Lung microvascular endothelial cell (primary cell): ENCODE data around the gene ADGRB3. TPM values are rescaled to one million over a fixed set of nuclear protein-coding genes. Genes with fewer than 3 reads are reported as not detected.
A peak's percentile ranks its signal among the peaks of the same experiment; 100 is the strongest.

Source experiments
- DNase-seq, 2 donors: peaks; one replicate each; pipeline versions ENCODE4 v3.0.0 to v3.0.0-alpha.2; 2010; ENCODE audit warnings: low read depth in 2 of 2
- total RNA-seq: library from RNA; depleted of rRNA; stranded (reverse); fragments of >200 nt; gene quantifications from 2 replicates; pipeline ENCODE4 v1.2.1, GENCODE V29; 2014

The ADGRB3 gene
- not detected in 2 replicates for total RNA-seq

DNA sequence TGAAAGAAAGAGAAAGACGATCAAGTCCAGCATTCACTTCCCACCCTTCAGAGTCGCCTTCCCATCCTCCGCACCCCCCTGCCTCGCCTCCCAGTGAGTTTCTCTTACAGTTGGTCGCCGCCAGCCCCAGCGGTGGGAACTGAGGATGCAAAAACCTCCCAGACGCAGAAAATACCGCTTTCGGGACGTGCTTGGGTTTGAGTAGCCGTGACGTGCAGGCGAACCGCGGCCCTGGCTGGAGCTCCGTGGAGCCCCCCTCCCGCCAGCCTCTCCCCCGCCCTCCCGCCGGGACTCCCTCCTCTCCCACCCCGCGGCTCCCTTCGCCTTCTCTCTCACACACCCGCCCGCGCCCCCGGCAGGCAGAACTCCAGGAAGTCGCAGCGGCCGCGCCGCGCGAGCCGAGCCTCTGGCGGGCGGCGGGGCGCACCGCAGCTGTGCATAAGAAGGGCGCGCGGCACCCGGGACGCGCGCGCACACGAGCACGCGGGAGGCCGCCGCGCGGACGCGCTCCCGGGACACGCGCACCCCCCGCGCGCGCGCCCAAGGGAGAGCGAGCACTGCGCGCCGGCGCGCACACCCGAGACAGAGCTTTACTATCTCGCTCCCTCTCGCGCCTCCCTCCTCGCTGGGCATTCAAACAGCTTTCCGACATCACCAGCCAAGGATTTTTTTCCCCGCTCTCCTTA is at the start of gene ADGRB3:
ADGRB3 (plus strand) TSS at position 557 of the 686 bp plus-strand sequence. CDS start 3,394 bp downstream, outside the sequence.
- peak; percentile 70 to 78 for DNase-seq

DNA sequence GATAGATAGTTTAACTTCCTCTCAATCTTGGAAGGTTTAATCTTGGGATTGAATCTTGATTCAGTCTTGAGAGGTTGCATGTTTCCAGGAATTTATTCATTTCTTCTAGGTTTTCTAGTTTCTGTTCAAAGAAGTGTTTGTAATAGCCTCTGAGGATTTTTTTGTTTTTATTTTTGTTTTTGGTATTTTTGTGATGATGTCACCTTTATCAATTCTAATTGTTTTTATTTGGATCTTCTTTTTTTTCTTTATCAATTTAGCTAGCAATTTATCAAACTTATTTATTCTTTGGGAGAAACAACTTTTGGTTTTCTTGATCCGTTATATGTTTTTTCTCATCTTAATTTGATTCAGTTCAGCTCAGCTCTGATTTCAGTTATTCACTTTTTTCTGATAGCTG is 41.5 kb upstream of the ADGRB3 start:
- DNase-seq, result no peak

DNA sequence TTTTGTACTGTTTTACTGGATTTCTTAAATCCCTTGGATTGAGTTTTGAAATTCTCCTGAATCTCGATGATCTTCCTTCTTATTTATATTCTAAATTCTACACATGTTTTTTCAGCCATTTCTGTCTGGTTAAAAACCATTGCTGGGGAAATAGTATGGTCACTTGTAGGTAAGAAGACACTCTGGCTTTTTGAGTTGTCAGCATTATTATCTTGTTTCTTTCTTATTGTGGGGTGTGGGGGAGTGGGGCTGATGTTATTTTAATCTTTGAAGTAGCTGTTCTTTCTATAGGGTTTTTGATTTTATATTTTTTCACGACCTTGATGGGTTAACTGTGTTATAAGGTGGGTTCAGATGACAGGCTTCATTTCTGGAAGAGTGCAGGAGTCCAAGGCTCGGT is 37.4 kb upstream of the ADGRB3 start:
- no peak for DNase-seq

DNA sequence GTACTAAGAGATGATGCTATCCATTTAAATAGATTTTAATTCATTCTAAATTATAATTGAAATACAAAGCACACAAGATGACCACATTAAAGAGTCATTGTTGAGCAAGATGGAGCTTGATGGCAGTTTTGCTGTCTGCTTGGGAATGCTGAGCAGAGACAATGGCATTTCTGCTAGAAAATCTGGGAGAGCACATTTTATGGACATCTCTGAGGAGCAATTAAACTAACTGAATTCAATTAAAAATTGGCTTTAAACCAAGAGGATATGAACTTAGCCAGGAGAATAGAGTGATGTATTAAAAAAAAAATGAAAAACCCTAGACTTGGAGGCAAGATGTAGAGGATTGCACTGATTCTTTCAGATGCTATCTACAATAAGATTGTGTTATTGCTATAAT is 19.1 kb upstream of the ADGRB3 start:
- DNase-seq, result no peak

DNA sequence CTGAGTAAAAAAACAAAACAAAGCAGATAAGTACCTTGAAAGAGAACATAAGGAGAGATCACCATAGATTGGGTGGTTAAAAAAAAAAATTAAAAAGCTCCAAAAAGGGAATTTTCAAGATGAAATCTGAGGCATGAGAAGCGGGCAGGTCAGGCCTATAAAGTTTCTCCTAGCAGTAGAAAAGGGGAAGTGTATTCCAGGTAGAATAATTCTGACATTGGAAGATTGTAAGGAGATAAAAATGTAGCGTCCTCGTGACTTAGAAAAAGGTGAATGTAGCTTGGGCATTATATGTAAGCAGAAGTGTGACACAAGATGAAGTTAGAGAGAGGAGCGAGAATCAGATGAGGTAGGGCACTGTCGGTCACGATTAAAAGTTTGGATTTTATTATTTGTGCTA is 9.1 kb upstream of the ADGRB3 start:
- DNase-seq, result no peak

DNA sequence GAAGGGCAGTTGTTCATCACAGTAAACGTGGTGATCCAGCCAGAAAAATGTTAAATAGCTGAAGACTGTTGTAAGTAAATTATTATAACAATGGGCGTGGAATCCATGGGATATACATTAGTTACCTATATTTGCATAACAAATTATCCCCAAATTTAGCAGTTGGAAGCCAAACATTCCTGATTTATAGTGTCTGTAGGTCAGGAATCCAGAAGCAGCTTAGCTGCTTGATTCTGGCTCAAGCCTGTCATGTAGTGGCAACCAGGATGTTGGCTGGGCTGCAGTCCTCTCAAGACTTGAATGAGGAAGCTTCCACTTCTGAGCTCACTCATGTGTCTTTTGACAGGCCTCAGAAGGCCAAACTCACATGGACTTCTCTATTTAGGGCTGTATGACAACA is 6.9 kb upstream of the ADGRB3 start:
- no peak for DNase-seq

DNA sequence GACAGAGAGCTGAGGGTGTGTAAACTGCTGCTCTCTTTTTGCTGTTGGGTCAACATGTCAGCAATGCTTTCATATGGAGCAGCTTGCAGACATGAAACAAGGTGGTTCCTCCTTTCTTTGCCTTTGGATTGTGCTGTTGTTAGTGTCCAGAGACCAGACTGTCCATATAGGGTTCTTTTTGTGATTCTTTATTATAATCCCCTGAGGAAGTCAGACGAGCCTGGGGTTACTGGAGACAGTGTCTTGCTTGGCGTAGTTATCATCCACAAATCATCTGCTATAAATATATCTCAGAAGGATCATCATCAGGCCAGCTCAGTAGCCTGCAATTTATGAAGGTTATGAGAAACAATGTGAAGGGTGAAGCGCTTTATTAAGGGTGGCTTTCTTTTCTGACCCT is 2.3 kb upstream of the ADGRB3 start:
- no peak for DNase-seq

DNA sequence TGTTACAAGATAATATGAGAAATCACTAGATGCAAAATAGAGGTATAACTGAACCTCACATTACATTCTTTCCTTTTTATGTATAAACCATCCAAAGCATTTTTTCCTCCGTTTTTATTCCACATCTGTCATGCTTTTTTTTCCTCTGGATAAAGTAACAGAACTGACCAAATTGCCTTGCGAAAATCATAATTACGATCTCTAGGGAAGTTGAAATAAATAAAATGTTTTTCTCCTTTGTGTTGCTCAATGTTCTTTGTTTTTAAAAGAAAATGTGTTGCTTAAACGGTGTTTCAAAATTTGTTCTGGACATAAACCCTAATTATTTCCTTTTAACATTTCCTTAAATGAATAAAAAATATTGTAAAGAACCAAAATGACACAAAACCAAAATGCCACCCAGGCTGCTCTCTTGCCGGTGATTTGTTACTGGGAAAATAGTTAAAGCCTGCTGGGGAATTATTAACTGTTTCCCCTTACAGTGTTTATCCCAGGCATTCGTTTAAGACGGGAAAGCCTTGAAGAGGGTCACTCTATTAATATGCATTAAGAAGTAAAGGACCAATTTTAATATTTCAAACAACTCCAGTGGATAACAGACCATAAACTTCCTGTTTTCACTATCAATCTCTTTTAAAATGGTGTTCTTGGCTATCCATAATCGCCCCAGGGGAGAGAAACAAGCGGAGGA is 1.7 kb upstream of the ADGRB3 start:
- no peak for DNase-seq

DNA sequence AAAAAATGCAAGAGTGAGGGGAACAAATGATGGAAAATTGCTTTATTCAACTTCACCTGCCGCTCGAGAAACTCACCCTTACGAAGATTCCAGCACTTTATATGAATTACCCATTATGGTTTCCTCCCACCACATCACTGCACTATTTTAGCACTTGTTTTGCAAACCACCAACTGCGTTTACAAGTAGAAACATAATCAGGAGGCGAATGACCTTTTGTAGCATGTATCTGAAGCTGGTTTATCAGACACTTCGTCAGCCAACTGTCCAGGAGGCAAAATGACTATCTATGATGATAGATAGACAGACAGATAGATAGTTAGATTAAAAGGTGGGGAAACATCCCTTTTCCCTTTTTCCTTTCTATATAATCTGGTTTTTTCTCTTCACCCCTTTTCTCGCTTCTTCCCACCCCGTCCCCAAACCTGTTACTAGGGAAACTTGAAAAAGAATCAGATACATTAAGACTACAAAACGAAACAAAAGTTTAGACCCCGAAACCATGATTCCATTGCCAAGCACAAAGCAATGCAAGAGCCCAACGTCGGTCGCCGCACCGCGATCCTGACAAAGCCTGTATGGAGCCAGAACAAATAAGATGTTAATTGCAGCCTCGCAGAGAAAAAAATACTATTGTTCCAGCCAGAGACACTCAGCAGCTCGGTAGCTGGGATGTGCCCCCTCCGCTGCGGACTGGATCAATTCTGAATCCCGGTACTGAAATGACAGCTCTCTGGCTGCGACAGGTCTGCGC is 933 bp upstream of the ADGRB3 start:
- peak in 1 of 2 donors; percentile 35 for DNase-seq

DNA sequence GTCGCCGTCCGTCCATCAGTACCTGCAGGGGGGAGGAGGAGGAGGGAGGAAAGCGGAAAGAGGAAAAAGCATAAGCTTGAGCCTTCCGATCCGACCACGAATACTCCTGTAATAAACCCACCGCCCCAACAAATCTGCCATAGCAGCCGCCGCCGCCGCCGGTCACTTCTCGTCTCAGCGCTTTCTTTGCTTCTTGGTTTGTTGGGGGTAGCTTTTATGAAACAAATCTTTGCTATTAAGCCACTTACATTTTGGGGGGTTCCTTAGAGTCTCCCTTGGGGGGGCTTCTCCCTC is 277 bp downstream of the ADGRB3 start:
- DNase-seq, result no peak

DNA sequence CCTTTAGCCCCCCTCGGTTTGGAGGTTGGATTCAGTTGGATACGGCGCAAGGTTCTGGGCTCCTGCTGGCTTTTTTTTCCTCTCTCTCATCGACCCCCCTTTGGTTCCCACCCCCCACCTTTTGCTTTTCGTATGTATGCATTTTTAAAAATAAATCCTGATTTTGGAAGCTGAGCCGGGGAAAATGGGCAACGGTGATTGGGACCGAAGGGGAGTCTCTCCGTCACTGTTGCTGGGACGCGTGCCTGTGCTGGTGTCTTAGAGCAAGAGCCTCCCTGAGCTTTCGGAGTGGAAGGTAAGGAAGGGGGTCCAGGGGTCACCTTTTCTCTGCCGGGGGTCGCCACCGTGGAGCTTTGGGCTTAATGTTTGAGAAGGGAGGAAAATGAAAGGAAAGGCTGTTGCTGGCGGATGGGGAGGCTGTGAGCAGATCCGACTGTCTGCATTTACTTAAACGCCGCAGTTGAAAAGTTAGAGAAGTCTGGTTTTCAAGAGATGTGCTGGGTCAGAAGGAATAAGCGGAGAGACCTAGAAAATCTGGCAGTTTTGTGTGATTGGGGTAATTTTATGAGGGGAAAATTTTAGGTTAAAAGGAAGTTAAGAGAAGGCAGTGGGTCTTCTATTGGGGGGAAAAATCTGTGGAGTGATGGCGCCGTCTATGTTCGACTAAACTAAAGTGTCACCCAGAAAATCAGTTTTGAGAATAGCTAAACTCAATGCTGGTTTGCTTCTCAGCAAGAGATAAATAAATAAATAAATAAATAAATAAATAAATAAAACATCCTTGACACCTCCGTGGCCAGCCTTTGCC is 828 bp downstream of the ADGRB3 start:
- peak; percentile 6 to 10 for DNase-seq

DNA sequence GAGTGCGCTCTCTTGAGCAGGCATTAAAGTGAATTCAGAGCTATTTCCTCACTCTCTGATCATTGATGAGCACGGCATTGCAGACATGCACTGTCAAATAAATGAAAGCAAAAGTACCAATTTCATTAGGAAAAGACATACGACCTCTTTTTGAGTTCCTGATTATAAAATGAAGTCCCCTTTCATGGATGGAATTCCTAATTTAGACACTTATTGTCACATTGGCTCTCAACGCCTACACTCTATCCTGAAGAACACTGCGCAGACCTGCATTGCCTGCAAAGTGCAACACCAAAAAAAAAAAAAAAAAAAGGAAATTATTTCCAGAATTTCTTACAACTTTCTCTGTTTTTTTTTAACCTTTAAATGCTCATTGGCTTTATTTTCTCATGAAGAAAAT is 1.6 kb downstream of the ADGRB3 start:
- DNase-seq, result no peak

DNA sequence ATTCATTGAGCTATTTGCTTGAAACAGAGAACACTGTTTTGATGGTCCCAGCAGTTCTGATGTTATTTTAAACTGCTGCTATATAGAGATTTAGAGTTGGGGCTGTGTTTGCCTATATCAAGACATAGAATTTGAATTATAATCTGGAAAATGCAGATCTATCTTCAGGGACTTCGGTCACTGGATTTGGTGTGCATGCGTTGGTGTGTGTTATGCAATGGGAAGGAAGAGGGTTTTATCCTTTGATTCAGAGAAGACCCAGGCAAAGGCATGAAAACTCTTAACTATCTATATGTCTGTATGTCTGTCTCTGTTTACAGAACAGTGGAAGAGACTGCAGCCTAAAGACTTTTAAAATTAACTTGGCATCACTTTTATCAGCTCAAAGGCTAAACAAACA is 2.0 kb downstream of the ADGRB3 start:
- no peak for DNase-seq

DNA sequence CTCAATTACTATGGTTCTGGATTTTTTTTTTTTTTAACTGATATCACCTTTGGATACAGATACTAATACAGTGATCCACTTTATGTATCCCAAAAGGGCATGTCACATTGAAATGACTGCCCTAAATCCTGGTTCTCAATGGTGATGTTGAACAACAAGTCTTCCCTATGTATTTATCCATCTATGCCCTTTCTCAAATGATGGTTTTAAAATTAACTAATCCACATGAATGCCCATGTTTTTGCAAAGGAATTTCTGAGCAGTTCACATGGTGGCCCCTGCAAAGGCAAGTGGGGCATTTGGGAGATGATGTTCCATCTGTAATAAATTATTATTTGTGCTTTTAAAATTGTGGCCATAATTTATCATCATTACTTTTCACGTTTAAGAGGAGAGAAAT is 2.7 kb downstream of the ADGRB3 start:
- no peak for DNase-seq

DNA sequence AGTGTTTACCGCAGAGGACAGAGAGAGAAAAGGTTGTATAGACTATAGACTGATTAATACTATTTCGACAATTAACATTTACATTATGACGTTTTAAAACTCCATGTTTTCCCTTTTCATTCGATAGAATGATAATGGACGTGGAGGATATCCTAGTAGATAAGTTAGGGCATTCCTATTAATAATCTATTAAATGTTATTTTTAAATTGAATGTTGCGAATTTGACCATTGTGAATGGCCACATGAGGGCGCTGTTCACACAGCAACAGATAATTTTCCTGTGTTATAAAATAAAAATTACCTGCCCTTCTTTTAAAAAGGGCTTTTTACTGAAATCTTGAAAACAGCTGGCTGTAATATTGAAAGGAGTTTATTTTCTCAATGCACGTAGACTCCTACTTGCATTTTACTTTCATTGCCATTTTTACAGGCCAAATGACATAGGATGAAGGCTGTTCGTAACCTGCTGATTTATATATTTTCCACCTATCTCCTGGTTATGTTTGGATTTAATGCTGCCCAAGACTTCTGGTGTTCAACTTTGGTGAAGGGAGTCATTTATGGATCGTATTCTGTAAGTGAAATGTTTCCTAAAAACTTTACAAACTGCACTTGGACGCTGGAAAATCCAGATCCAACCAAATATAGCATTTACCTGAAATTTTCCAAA is 3.3 kb downstream of the ADGRB3 start:
- DNase-seq, result peak; percentile 55 to 72

DNA sequence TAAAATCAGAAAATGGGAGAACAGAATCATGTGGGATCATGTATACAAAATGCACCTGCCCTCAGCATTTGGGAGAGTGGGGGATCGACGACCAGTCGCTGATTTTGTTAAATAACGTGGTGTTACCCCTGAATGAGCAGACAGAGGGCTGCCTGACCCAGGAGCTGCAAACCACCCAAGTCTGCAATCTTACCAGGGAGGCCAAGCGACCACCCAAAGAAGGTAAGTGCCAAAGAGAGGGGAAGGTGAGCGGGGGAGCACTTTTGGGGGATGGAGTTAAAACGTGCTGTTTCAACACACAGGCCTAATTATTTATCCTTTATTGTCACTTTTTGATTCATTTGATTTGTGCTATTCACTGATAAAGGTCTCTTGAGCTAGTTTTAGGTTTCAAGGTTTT is 4.1 kb downstream of the ADGRB3 start:
- no peak for DNase-seq

DNA sequence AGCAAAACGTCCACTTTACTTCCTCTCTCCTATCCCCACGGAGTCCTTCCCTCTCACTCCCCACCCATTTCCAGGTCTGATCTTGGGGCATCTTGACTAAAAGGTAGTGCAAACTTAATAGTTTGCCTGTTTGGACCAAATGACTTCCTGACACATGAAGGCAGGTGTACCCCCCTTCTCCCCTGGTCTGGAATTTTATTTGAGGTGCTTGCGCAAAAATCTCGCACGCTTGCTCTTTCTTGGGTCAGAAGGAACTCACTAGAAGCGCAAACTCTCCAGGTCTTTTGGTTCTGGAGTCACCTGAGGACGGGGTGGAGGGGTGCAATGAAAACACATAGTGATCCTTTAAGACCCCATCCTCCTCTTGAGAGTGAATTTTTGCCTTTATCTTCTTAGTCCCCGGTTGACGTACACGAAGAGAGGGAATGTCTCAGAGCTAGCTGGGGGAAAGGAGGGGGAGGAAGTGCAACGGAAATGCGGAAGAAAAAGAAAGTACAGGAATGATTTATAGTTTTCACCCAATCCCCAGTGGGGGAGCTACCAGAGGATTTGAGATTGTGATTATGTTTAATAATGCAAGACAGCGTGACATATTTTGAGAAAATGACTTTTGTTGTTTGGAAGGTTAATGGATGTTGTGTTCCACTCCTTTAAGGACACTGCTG is 4.9 kb downstream of the ADGRB3 start:
- no peak for DNase-seq

DNA sequence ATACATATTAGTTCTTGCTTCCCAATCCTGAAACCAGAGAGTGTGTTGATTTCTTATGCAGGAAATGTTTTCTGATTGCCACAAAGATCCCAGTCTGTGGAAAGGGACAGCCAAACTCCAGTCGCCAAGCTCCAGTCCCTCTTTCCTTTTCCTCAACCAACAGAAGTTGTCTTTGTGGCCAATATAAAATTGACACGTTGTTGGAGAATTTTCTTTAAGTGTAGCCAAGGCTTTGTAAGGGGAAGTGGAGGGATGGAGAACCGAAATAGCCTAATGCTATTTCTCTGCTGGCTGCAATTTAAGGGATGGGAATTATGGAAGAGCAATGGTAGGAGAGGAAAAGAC is 5.4 kb downstream of the ADGRB3 start:
- no peak for DNase-seq

DNA sequence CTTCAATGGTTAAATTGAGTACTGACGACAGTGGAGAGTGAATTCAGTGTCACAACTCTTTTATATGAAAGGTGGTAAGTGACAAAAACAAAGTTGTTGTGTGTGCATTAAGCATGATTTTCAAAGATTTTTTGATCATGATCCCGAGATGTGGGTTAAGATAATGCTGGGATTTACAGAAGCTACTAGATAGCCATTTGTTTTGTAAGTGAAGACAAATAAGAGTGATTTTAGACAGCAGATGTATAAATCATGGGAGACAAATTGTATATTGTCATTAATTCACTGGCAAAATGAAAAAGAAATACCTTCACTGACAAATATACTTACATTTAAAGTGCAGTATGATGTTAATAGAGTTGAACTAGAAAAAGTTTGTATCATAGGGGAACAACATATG is 6.1 kb downstream of the ADGRB3 start:
- no peak for DNase-seq

DNA sequence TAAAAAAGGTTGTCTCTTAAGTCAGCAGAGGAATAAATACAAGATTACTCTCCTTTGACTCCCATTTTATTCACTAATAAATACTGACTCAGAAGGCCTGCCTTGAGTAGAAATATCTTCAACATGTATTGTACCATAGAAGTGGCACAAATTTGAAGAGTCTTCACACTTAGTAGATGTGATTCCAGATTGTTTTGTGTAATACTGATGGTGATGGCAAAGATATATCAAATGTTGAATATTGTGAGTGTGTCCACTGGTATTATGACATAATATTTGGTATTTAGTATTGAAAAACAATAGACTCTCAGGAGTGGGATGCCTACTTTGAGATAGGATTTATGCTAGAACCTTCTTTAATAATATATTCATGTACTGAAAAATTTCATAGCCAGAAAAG is 7.0 kb downstream of the ADGRB3 start:
- DNase-seq, result no peak

DNA sequence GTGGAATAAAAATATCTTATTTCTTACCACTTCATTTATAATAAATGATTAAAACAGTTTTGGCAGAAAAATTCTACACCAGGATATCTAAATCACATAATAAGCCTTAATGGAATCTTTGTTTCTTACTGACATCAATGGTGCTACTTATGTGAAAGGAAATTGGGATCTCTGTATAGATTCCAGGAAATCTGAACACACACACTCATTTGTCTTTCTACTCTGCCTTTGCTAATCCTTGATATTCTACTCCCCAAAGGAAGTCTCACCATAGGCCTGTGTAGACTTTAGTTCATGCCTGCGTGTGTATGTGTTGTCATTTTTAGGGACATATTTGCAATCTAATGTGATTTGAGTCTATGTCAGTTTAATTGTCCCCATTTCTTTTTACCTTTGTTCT is 7.9 kb downstream of the ADGRB3 start:
- DNase-seq, result no peak
